Stimulated activated memory B cell treated with anti-CD40 and anti-IgM and Interleukin-4, amounts not matched to agents 10 μg/mL and 1 μg/mL and 100 μg/mL, for 72 hours (primary cell): ENCODE data around the gene N4BP2L2.
A peak's percentile ranks its signal among the peaks of the same experiment; 100 is the strongest.

ENCODE experiments used
- ATAC-seq: fragments of 150-1000 bp; cut with Tn5 transposase; 2 replicates; pipeline ENCODE4 v1.10.0; 2021
- H3K27ac Mint-ChIP-seq: one replicate; pipeline ENCODE4 v1.8.0; 2022; ENCODE audit warnings: mild to moderate bottlenecking, mixed read lengths
- H3K27me3 Mint-ChIP-seq: one replicate; pipeline ENCODE4 v1.8.0; 2022; ENCODE audit warnings: mixed read lengths
- H3K36me3 Mint-ChIP-seq: one replicate; pipeline ENCODE4 v1.8.0; 2022; ENCODE audit warnings: mixed read lengths
- H3K4me1 Mint-ChIP-seq: one replicate; pipeline ENCODE4 v1.8.0; 2022; ENCODE audit warnings: mixed read lengths
- H3K4me3 Mint-ChIP-seq: one replicate; pipeline ENCODE4 v1.8.0; 2022; ENCODE audit warnings: mild to moderate bottlenecking, moderate library complexity, mixed read lengths
- H3K9me3 Mint-ChIP-seq: one replicate; pipeline ENCODE4 v1.8.0; 2022; ENCODE audit warnings: mixed read lengths

N4BP2L2 gene

DNA sequence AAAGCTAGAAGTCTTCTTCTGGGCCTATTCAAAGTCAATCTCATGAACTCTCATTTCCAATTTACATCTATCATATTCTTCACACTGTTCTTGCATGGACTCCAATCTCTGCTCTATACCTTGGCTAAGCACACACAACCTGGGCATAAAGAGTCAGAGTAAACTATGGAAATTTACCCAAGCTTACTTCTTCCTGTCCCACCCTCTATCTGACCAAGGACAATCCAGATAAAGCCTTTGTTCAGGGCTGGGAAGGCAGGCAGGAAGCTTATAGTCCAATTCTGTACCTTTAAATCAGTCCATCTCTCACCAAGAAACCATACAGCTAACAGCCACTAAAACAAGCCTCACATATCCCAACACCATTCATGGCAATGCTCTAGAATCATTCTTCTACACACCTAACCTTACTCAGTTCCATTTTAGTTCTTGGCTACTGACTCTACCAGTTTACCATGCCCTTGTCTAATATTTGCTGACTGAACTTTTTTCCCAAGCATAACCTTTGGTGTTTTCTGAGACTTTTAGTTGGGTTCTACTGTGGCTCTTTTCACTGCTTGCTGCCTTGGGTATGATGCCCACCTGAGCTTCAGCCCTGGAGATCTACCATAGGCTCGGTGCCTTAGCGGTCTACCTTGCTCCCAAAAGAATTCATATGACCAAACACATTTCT is 38.9 kb downstream of the N4BP2L2 start:
- Mint-ChIP-seq H3K4me3 (no peak overlapping the region), H3K4me1 (no peaks in the 10 kb centered on the region), H3K9me3 (no peaks in the 10 kb centered on the region), H3K36me3 (peaks cover 5% of the 10 kb centered on the region), H3K27ac (no peak overlapping the region), H3K27me3 (no peaks in the 10 kb centered on the region)
- ATAC-seq, result no peak

DNA sequence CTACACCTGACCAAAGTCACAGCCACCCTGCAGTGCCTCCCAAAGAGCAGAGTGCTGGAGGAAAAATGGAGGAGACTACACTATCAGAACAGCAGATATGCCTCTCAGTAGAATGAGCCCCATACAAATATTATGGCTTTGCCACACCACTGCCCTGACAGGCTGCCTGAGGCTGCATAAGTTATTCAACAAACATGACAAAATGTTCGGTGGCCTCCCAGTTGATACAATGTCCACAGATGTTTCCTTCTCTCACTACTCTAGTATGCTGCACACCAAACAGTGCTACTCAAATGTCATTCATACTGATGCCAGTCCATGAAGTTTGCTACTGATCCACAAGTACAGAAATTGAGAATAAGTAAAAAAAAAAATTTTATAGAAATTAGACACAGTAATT is 41.0 kb downstream of the N4BP2L2 start:
- Mint-ChIP-seq H3K4me3 (no peak overlapping the region), H3K36me3 (peaks cover 5% of the 10 kb centered on the region), H3K27ac (no peak overlapping the region), H3K9me3 (no peaks in the 10 kb centered on the region), H3K4me1 (no peaks in the 10 kb centered on the region), H3K27me3 (no peaks in the 10 kb centered on the region)
- no peak for ATAC-seq

- no peak overlapping the region for H3K27ac Mint-ChIP-seq
- peaks cover 5% of the 10 kb centered on the region for H3K36me3 Mint-ChIP-seq
- no peaks in the 10 kb centered on the region for H3K27me3 Mint-ChIP-seq
- ATAC-seq, result no peak
- no peak overlapping the region for H3K4me3 Mint-ChIP-seq
- no peaks in the 10 kb centered on the region for H3K9me3 Mint-ChIP-seq
- no peaks in the 10 kb centered on the region for H3K4me1 Mint-ChIP-seq
Observed at GRCh38 chr13:32496599-32497160, 41.9 kb downstream of the N4BP2L2 start.

DNA sequence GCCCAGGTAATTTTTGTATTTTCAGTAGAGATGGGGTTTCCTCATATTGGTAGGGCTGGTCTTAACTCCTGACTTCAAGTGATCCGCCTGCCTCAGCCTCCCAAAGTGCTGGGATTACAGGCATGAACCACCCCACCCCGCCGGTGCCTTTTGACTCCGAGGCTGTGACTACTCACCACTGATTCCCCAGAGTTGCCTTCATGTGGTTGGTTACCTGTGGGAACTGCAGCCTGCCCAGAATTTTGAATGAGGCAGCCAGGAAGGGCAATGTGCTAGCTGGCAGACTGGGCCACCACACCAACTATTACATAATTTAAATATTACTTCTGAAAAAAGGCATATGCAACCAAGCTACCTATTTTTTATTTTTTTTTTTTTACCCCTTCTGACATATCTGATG is 42.8 kb downstream of the N4BP2L2 start:
- H3K36me3 Mint-ChIP-seq, result peaks cover 5% of the 10 kb centered on the region
- no peak for ATAC-seq
- no peaks in the 10 kb centered on the region for H3K4me1 Mint-ChIP-seq
- H3K27me3 Mint-ChIP-seq, result no peaks in the 10 kb centered on the region
- H3K4me3 Mint-ChIP-seq, result no peak overlapping the region
- H3K9me3 Mint-ChIP-seq, result no peaks in the 10 kb centered on the region
- no peak overlapping the region for H3K27ac Mint-ChIP-seq

GRCh38 chr13:32495429-32495828 is 43.2 kb downstream of the N4BP2L2 start:
- Mint-ChIP-seq H3K4me1 (no peaks in the 10 kb centered on the region), H3K27me3 (no peaks in the 10 kb centered on the region), H3K4me3 (no peak overlapping the region), H3K9me3 (no peaks in the 10 kb centered on the region), H3K27ac (no peak overlapping the region), H3K36me3 (peaks cover 5% of the 10 kb centered on the region)
- ATAC-seq, result no peak

DNA sequence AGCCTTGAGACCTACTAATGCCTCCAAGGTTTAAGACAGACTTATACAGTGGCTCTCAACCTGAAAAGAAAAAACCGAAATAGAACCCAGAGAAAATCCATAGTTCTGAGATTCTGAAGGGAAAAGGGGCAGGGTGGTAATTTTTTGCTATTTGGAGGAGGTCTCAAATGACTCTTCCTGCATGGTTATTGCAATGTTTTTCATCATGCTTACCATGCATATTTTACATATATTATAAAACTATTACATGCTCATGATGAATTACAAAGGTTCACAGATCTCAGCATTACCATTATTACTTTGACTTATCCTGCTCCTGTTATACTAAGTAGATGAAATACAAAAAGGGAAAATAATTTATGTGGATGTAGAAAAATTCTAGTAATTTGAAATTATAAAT is 47.6 kb downstream of the N4BP2L2 start:
- H3K27me3 Mint-ChIP-seq, result no peaks in the 10 kb centered on the region
- H3K4me1 Mint-ChIP-seq, result no peaks in the 10 kb centered on the region
- H3K27ac Mint-ChIP-seq, result no peak overlapping the region
- H3K4me3 Mint-ChIP-seq, result no peak overlapping the region
- no peak for ATAC-seq
- no peaks in the 10 kb centered on the region for H3K9me3 Mint-ChIP-seq
- H3K36me3 Mint-ChIP-seq, result no peaks in the 10 kb centered on the region

GRCh38 chr13:32476892-32477291 is 61.7 kb downstream of the N4BP2L2 start:
- peaks cover 7% of the 10 kb centered on the region for H3K4me1 Mint-ChIP-seq
- no peaks in the 10 kb centered on the region for H3K9me3 Mint-ChIP-seq
- no peak for ATAC-seq
- no peaks in the 10 kb centered on the region for H3K27me3 Mint-ChIP-seq
- H3K4me3 Mint-ChIP-seq, result no peak overlapping the region
- H3K27ac Mint-ChIP-seq, result no peak overlapping the region
- peaks cover 19% of the 10 kb centered on the region for H3K36me3 Mint-ChIP-seq

- no peaks in the 10 kb centered on the region for H3K27me3 Mint-ChIP-seq
- H3K36me3 Mint-ChIP-seq, result peaks cover 26% of the 10 kb centered on the region
- no peak for ATAC-seq
- H3K4me1 Mint-ChIP-seq, result peaks cover 14% of the 10 kb centered on the region
- no peak overlapping the region for H3K27ac Mint-ChIP-seq
- no peak overlapping the region for H3K4me3 Mint-ChIP-seq
- H3K9me3 Mint-ChIP-seq, result no peaks in the 10 kb centered on the region
Observed at GRCh38 chr13:32476021-32476731, 62.4 kb downstream of the N4BP2L2 start.

GRCh38 chr13:32474999-32475792 is 63.4 kb downstream of the N4BP2L2 start:
- Mint-ChIP-seq H3K36me3 (peaks cover 28% of the 10 kb centered on the region), H3K4me1 (peaks cover 14% of the 10 kb centered on the region), H3K9me3 (no peaks in the 10 kb centered on the region), H3K4me3 (no peak overlapping the region), H3K27ac (no peak overlapping the region), H3K27me3 (no peaks in the 10 kb centered on the region)
- ATAC-seq, result no peak

DNA sequence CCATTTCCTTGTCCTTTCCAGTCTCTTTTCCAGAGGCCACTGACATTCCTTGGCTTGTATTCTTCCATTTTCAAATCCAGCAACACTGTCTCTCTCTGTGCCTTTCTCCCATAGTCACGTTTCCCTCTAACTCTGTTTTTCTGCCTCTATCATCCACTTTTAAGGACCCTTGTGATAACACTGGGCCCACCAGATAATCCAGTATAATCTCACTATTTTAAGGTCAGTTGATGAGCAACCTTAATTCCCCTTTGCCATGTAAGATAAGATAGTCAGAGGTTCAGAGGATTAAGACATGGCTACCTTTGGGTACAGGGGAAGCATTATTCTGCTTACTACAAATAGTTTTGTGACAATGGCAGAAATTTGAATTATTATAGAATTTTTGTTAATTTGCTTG is 64.9 kb downstream of the N4BP2L2 start:
- Mint-ChIP-seq H3K27ac (no peak overlapping the region), H3K4me1 (peaks cover 14% of the 10 kb centered on the region), H3K4me3 (no peak overlapping the region), H3K36me3 (peaks cover 19% of the 10 kb centered on the region), H3K9me3 (no peaks in the 10 kb centered on the region), H3K27me3 (no peaks in the 10 kb centered on the region)
- ATAC-seq, result no peak

GRCh38 chr13:32472194-32472621 is 66.4 kb downstream of the N4BP2L2 start:
- Mint-ChIP-seq H3K4me1 (peaks cover 14% of the 10 kb centered on the region), H3K4me3 (no peak overlapping the region), H3K36me3 (peaks cover 11% of the 10 kb centered on the region), H3K27me3 (no peaks in the 10 kb centered on the region), H3K27ac (no peak overlapping the region), H3K9me3 (no peaks in the 10 kb centered on the region)
- peak; percentile 48 for ATAC-seq

DNA sequence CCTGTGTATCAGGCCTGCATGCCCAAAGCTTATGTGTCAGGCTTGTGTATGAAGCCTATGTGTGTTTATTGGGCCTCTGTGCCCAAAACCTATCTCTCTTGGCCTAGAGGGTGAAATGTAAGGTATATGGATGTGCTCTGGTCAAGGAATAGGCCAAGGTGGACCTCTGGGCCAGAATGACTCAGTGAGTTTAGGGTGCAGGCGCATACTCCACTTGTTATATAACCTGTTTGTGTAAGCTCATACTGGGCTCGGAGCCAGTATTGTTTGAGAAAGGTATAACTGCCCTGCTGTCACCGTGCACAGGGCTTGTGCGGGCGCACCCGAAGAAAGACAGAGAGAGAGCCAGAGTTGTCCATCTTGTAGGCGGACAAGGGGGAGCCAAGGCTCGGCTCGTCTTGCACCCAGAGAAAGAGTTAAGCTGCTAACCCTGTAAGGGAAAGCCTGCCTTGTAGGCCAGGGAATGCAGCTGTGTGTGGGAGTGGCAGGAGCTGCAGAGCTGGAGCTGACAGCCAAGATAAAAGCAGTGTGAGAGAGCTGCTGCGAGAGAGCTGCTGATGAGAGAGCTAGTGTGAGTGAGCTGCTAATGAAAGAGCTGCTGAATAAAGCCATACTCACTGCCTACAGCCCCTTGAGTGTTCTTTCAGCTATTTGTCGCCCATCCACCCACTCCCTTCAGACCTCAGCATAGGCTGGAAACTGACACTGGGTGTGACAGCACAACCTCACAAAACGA is 67.2 kb downstream of the N4BP2L2 start:
- H3K9me3 Mint-ChIP-seq, result no peaks in the 10 kb centered on the region
- no peaks in the 10 kb centered on the region for H3K27me3 Mint-ChIP-seq
- H3K36me3 Mint-ChIP-seq, result peaks cover 11% of the 10 kb centered on the region
- ATAC-seq, result no peak
- peaks cover 14% of the 10 kb centered on the region for H3K4me1 Mint-ChIP-seq
- H3K4me3 Mint-ChIP-seq, result no peak overlapping the region
- no peak overlapping the region for H3K27ac Mint-ChIP-seq

DNA sequence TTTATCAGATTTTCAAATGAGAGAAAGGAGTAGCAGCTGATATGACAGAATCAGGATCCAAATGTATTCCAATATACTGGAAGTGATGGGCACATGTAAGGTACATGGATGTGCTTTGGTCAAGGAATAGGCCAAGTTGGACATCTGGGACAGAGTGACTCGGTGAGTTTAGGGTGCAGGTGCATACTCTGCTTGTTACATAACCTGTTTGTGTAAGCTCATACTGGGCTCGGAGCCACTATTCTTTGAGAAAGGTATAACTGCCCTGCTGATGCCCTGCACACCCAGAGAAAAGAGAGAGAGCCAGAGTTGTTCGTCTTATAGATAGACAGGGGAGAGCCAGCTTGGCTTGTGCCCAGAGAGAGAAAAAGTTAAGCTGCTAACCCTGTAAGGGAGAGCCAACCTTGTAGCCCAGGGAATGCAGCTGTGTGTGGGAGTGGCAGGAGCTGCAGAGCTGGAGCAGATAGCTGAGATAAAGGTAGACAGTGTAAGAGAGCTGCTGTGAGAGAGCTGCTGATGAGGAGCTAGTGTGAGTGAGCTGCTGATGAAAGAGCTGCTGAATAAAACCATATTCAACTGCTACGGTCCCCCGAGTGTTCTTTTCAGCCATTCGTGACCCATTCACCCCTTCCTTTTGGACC is 70.0 kb downstream of the N4BP2L2 start:
- H3K4me3 Mint-ChIP-seq, result no peak overlapping the region
- H3K27ac Mint-ChIP-seq, result no peak overlapping the region
- no peaks in the 10 kb centered on the region for H3K27me3 Mint-ChIP-seq
- H3K36me3 Mint-ChIP-seq, result peaks cover 16% of the 10 kb centered on the region
- ATAC-seq, result no peak
- H3K9me3 Mint-ChIP-seq, result no peaks in the 10 kb centered on the region
- H3K4me1 Mint-ChIP-seq, result peaks cover 14% of the 10 kb centered on the region

DNA sequence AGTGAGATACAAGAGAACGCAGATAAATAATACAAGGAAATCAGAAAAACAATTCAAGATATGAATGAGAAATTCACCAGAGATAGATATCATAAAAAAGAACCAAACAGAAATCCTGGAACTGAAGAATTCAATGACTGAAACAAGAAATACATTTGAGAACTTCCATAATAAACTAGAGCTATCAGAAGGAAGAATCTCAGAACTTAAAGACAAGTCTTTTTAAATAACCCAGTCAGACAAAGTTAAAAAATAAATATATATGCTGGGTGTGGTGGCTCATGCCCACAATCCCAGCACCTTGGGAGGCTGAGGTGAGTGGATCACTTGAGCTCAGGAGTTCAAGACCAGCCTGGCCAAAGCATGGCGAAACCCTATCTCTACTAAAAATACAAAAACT is 82.0 kb downstream of the N4BP2L2 start:
- no peaks in the 10 kb centered on the region for H3K4me1 Mint-ChIP-seq
- no peak overlapping the region for H3K4me3 Mint-ChIP-seq
- no peak for ATAC-seq
- no peak overlapping the region for H3K27ac Mint-ChIP-seq
- no peaks in the 10 kb centered on the region for H3K27me3 Mint-ChIP-seq
- H3K9me3 Mint-ChIP-seq, result peaks cover 26% of the 10 kb centered on the region
- peaks cover 86% of the 10 kb centered on the region for H3K36me3 Mint-ChIP-seq

DNA sequence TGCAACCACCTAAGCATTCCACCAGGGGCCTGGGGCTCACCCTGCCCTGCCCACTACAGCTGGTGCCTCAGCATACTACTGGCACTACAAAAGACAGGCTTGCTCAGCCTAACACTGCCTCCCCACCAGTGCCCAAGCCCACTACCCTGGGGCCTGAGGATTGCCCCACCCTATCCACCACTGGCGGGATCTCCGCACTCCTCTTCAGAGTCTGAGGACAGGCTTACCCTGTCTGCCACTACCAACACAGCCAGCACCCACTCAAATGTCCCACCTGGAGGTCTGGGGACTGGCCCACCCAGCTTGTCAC is 83.0 kb downstream of the N4BP2L2 start:
- H3K4me3 Mint-ChIP-seq, result no peak overlapping the region
- peaks cover 32% of the 10 kb centered on the region for H3K9me3 Mint-ChIP-seq
- H3K4me1 Mint-ChIP-seq, result no peaks in the 10 kb centered on the region
- no peak for ATAC-seq
- no peak overlapping the region for H3K27ac Mint-ChIP-seq
- peaks cover 85% of the 10 kb centered on the region for H3K36me3 Mint-ChIP-seq
- H3K27me3 Mint-ChIP-seq, result no peaks in the 10 kb centered on the region
